Measurements from ENCODE around the gene ACSL1.

DNA sequence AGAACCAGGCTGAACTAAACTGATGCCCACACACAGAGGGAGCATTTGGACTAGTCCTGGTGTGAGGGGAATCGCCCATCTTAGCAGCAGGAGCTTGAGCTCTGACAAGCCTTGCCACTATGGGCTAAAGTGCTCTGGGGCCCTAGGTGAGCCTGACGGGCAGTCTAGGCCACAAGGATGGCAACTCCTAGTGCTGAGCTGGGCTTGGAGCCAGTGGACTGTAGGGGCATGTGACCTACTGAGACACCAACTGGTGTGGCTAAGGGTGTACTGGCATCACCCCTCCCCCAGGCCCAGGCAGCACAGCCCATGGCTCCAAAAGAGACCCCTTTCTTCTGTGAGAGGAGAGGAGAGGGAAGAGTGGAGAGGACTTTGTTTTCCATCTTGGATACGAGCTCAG is 106.4 kb downstream of the ACSL1 start:
- no peak for TF ChIP-seq EZH2 (IDR thresholded peaks at IDR 0.05; ENCODE audit: low read length)
- TF ChIP-seq, protein P1, sequence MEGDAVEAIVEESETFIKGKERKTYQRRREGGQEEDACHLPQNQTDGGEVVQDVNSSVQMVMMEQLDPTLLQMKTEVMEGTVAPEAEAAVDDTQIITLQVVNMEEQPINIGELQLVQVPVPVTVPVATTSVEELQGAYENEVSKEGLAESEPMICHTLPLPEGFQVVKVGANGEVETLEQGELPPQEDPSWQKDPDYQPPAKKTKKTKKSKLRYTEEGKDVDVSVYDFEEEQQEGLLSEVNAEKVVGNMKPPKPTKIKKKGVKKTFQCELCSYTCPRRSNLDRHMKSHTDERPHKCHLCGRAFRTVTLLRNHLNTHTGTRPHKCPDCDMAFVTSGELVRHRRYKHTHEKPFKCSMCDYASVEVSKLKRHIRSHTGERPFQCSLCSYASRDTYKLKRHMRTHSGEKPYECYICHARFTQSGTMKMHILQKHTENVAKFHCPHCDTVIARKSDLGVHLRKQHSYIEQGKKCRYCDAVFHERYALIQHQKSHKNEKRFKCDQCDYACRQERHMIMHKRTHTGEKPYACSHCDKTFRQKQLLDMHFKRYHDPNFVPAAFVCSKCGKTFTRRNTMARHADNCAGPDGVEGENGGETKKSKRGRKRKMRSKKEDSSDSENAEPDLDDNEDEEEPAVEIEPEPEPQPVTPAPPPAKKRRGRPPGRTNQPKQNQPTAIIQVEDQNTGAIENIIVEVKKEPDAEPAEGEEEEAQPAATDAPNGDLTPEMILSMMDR (optimal IDR thresholded peaks at IDR 0.05 in 1 of 3, IDR thresholded peaks at IDR 0.05 in 1 of 3, conservative IDR thresholded peaks at IDR 0.05 in 1 of 3; ENCODE audit: extremely low read depth in 1 of 3, insufficient read depth in 2 of 3, low read length in 3 of 3), result no peak

Measured in keratinocyte (primary cell).